H1 (cell line): ENCODE results near the gene PRKAR1B. TPM values are rescaled to one million over a fixed set of nuclear protein-coding genes. Genes with fewer than 3 reads are reported as not detected.

Source experiments
- CTCF ChIA-PET: fragments of 300-600 bp; sonication (Branson Sonifier 250); formaldehyde crosslinking; loops from one replicate; lab custom pipeline; 2021; ENCODE audit not compliant: partially characterized antibody; lab: Charles Lee
- POLR2A ChIA-PET: fragments of 300-600 bp; sonication (Branson Sonifier 250); formaldehyde crosslinking; loops from one replicate; lab custom pipeline; 2021; ENCODE audit warnings: inconsistent platforms; ENCODE audit not compliant: partially characterized antibody; lab: Charles Lee
- DNase-seq, 2 experiments: peaks; one replicate each; pipeline versions ENCODE4 v3.0.0 to v3.0.0-alpha.2; 2010 to 2022; ENCODE audit warnings: low spot score in 2 of 2, low read depth in 1 of 2, mixed read lengths in 1 of 2
- FAIRE-seq: peaks from 2 replicates; lab custom pipeline; 2011; peaks lifted over from hg19 to GRCh38; lab: Jason Lieb, UNC
- H2AFZ ChIP-seq: 2 replicates; pipeline ENCODE4 v1.8.1; 2012; ENCODE audit warnings: low read length, inconsistent platforms
- H2AK5ac ChIP-seq: 2 replicates; pipeline ENCODE4 v1.6.1; 2013; ENCODE audit warnings: low read depth, low read length
- H2BK120ac ChIP-seq: replicated peaks from 2 replicates; pipeline ENCODE3; 2013; ENCODE audit warnings: low read depth, low read length, inconsistent platforms
- H2BK12ac ChIP-seq: 2 replicates; pipeline ENCODE4 v1.6.1; 2013; ENCODE audit warnings: low read depth, low read length
- H2BK15ac ChIP-seq: 2 replicates; pipeline ENCODE4 v1.6.1; 2013; ENCODE audit warnings: low read length
- H2BK20ac ChIP-seq: 2 replicates; pipeline ENCODE4 v1.6.1; 2013; ENCODE audit warnings: low read length
- H2BK5ac ChIP-seq: 2 replicates; pipeline ENCODE4 v1.6.1; 2013; ENCODE audit warnings: low read depth, low read length
- H3K14ac ChIP-seq: 2 replicates; pipeline ENCODE4 v1.6.1; 2013; ENCODE audit warnings: inconsistent platforms; ENCODE audit not compliant: insufficient read length
- H3K18ac ChIP-seq: 2 replicates; pipeline ENCODE4 v1.6.1; 2013; ENCODE audit warnings: low read length; ENCODE audit errors: extremely low read depth
- H3K23ac ChIP-seq: 2 replicates; pipeline ENCODE4 v1.6.1; 2013; ENCODE audit warnings: inconsistent platforms; ENCODE audit not compliant: insufficient read length
- H3K23me2 ChIP-seq: 2 replicates; pipeline ENCODE4 v1.6.1; 2013; ENCODE audit warnings: low read depth, low read length
- H3K27ac ChIP-seq: 2 replicates; pipeline ENCODE4 v1.6.1; 2011; ENCODE audit warnings: low read depth, low read length, inconsistent platforms
- H3K27me3 ChIP-seq, 4 experiments: replicated peaks in 1 of 4; 1 replicate in 1 of 4; 2 replicates in 3 of 4; pipeline versions ENCODE4 v1.6.1 to v1.8.1; 2011 to 2013; ENCODE audit warnings: low read length in 3 of 4, mild to moderate bottlenecking in 3 of 4, inconsistent platforms in 2 of 4, mixed read lengths in 2 of 4, moderate library complexity in 1 of 4; ENCODE audit not compliant: control insufficient read depth in 3 of 4, insufficient read depth in 3 of 4; ENCODE audit errors: extremely low read depth in 1 of 4
- H3K36me3 ChIP-seq, 4 experiments: 2 replicates each; pipeline versions ENCODE4 v1.6.1 to v1.8.1; 2011 to 2013; ENCODE audit warnings: mild to moderate bottlenecking in 4 of 4, low read length in 3 of 4, moderate library complexity in 2 of 4, control low read depth in 1 of 4, inconsistent platforms in 1 of 4; ENCODE audit not compliant: insufficient read depth in 4 of 4, control insufficient read depth in 2 of 4
- H3K4ac ChIP-seq: replicated peaks from 2 replicates; pipeline ENCODE3; 2013; ENCODE audit warnings: low read length, low read depth, mixed read lengths, inconsistent platforms; ENCODE audit not compliant: insufficient read length
- H3K4me1 ChIP-seq, 4 experiments: replicated peaks in 1 of 4; 1 replicate in 1 of 4; 2 replicates in 3 of 4; pipeline versions ENCODE4 v1.6.1 to v1.8.1; 2011 to 2013; ENCODE audit warnings: low read length in 3 of 4, inconsistent platforms in 2 of 4, mixed read lengths in 1 of 4; ENCODE audit not compliant: insufficient read depth in 4 of 4, control insufficient read depth in 3 of 4
- H3K4me2 ChIP-seq, 2 experiments: 2 replicates each; pipeline versions ENCODE4 v1.6.1 to v1.8.1; 2011 to 2013; ENCODE audit warnings: low read depth in 2 of 2, low read length in 2 of 2, control low read depth in 1 of 2, inconsistent platforms in 1 of 2, mild to moderate bottlenecking in 1 of 2; ENCODE audit not compliant: insufficient read depth in 1 of 2
- H3K4me3 ChIP-seq, 4 experiments: fragments of 200-600, 300-600 bp in 1 of 4; sonication (generic), shearing (Covaris generic), sonication (Bioruptor Twin) in 1 of 4; 2 replicates each; pipeline versions ENCODE4 v1.5.1 to v1.8.1; 2011 to 2016; ENCODE audit warnings: low read length in 4 of 4, low read depth in 3 of 4, control low read depth in 2 of 4, inconsistent platforms in 2 of 4, mild to moderate bottlenecking in 2 of 4, mixed read lengths in 1 of 4, moderate library complexity in 1 of 4; ENCODE audit not compliant: insufficient read depth in 2 of 4; ENCODE audit errors: extremely low read depth in 1 of 4
- H3K56ac ChIP-seq: replicated peaks from 2 replicates; pipeline ENCODE3; 2013; ENCODE audit warnings: low read depth, mild to moderate bottlenecking, mixed read lengths, low read length, inconsistent platforms; ENCODE audit not compliant: insufficient read length
- H3K79me1 ChIP-seq: 2 replicates; pipeline ENCODE4 v1.6.1; 2013; ENCODE audit warnings: low read depth, low read length, control low read depth
- H3K79me2 ChIP-seq, 2 experiments: 2 replicates each; pipeline versions ENCODE4 v1.6.1 to v1.8.1; 2012 to 2013; ENCODE audit warnings: low read length in 2 of 2, mild to moderate bottlenecking in 2 of 2, inconsistent platforms in 1 of 2; ENCODE audit not compliant: insufficient read depth in 2 of 2, control insufficient read depth in 1 of 2
- H3K9ac ChIP-seq, 4 experiments: replicated peaks in 1 of 4; 1 replicate in 1 of 4; 2 replicates in 3 of 4; pipeline versions ENCODE4 v1.6.1 to v1.8.1; 2011 to 2013; ENCODE audit warnings: low read depth in 3 of 4, low read length in 3 of 4, control low read depth in 2 of 4, mild to moderate bottlenecking in 2 of 4, moderate library complexity in 2 of 4, inconsistent platforms in 1 of 4; ENCODE audit errors: extremely low read depth in 1 of 4
- H3K9me3 ChIP-seq, 2 experiments: 2 replicates each; pipeline versions ENCODE4 v1.6.1 to v1.8.1; 2012 to 2013; ENCODE audit warnings: mild to moderate bottlenecking in 2 of 2, moderate library complexity in 2 of 2, control low read depth in 1 of 2, inconsistent platforms in 1 of 2, low read depth in 1 of 2, low read length in 1 of 2, mixed read lengths in 1 of 2; ENCODE audit not compliant: insufficient read depth in 2 of 2
- H4K20me1 ChIP-seq, 2 experiments: replicated peaks in 1 of 2; 2 replicates each; pipeline versions ENCODE3 to v1.8.1; 2011 to 2013; ENCODE audit warnings: inconsistent platforms in 2 of 2, low read length in 2 of 2, mild to moderate bottlenecking in 1 of 2; ENCODE audit not compliant: insufficient read depth in 2 of 2, control insufficient read depth in 1 of 2
- H4K5ac ChIP-seq: 2 replicates; pipeline ENCODE4 v1.6.1; 2013; ENCODE audit warnings: low read length, low read depth, mixed read lengths, inconsistent platforms; ENCODE audit not compliant: insufficient read length
- H4K8ac ChIP-seq: 2 replicates; pipeline ENCODE4 v1.8.0; 2013; ENCODE audit warnings: mild to moderate bottlenecking, moderate library complexity, low read length, inconsistent platforms; ENCODE audit not compliant: insufficient read depth; ENCODE audit errors: extremely low read depth
- H4K91ac ChIP-seq: replicated peaks from 2 replicates; pipeline ENCODE3; 2013; ENCODE audit warnings: low read length, mixed read lengths, inconsistent platforms; ENCODE audit not compliant: insufficient read length
- BCL11A ChIP-seq, 2 experiments: IDR thresholded peaks; one replicate each; pipeline ENCODE4 v1.6.1; 2011; ENCODE audit warnings: low read depth in 2 of 2, low read length in 2 of 2, mild to moderate bottlenecking in 2 of 2
- CBX5 ChIP-seq: fragments of 300-800, 300-1000 bp; sonication (generic); IDR thresholded peaks from 2 replicates; pipeline ENCODE4 v1.7.1; 2016; ENCODE audit warnings: antibody characterized with exemption, low read length, low read depth
- CHD1 ChIP-seq: IDR thresholded peaks from 2 replicates; pipeline ENCODE4 v1.6.1; 2012; ENCODE audit warnings: low read depth, low read length, improper control_type of control experiment
- HDAC6 ChIP-seq: IDR thresholded peaks from one replicate; pipeline ENCODE4 v1.7.1; 2012; ENCODE audit warnings: low read depth, mild to moderate bottlenecking, inconsistent platforms, low read length, moderate library complexity
- KDM1A ChIP-seq: fragments of 200-600, 300-600 bp; sonication (generic); IDR thresholded peaks from 2 replicates; pipeline ENCODE4 v1.7.1; 2016; ENCODE audit warnings: mild to moderate bottlenecking, low read length, borderline replicate concordance
- RBBP5 ChIP-seq: IDR thresholded peaks from 2 replicates; pipeline ENCODE4 v1.7.1; 2012; ENCODE audit warnings: low read depth, mild to moderate bottlenecking, inconsistent platforms, low read length, moderate library complexity, borderline replicate concordance
- SIN3A ChIP-seq, 2 experiments: IDR thresholded peaks in 1 of 2; conservative IDR thresholded peaks in 1 of 2; 2 replicates each; pipeline ENCODE4 v1.6.1; 2011 to 2012; ENCODE audit warnings: low read length in 2 of 2, improper control_type of control experiment in 1 of 2, low read depth in 1 of 2, mild to moderate bottlenecking in 1 of 2
- TAF7 ChIP-seq: optimal IDR thresholded peaks from 2 replicates; pipeline ENCODE3; 2011; ENCODE audit warnings: low read depth, mild to moderate bottlenecking, inconsistent platforms, low read length, moderate library complexity, borderline replicate concordance
- TBP ChIP-seq: IDR thresholded peaks from 2 replicates; pipeline ENCODE4 v1.6.1; 2011; ENCODE audit warnings: low read depth, low read length, improper control_type of control experiment
- YY1 ChIP-seq: IDR thresholded peaks from 2 replicates; pipeline ENCODE4 v1.6.1; 2011; ENCODE audit warnings: low read depth, mild to moderate bottlenecking, low read length
- WGBS, 2 experiments: shearing (Covaris generic) in 1 of 2; methylation state at CpG; one replicate each; pipeline versions ENCODE4 v1.1.6 to v1.1.7; 2013 to 2015; ENCODE audit warnings: low lambda C conversion rate in 2 of 2, mixed read lengths in 2 of 2, inconsistent platforms in 1 of 2, low coverage in 1 of 2, missing lambda C conversion rate in 1 of 2; ENCODE audit not compliant: insufficient replicate concordance in 2 of 2, insufficient coverage in 1 of 2, insufficient read length in 1 of 2; ENCODE audit errors: extremely low coverage in 1 of 2, missing lambda C conversion rate in 1 of 2; 5-methylcytosine and 5-hydroxymethylcytosine counted together
- polyA plus RNA-seq, 7 experiments: library from polyadenylated mRNA; depleted of rRNA in 3 of 7; stranded (reverse) in 5 of 7; unstranded in 2 of 7; fragments of >200 nt in 5 of 7; fragments of 200-250 nt in 2 of 7; gene quantifications; 1 replicate in 5 of 7; 2 replicates in 1 of 7; 4 replicates in 1 of 7; pipeline versions ENCODE4 v1.2.1 to v1.2.3, GENCODE V29; 2011 to 2013; ENCODE audit warnings: missing spikeins in 2 of 7, mixed read lengths in 2 of 7
- total RNA-seq: library from RNA; stranded (reverse); fragmentation: NEBNext Ultra II Directional; extraction: Animal tissue kit (Norgen Biotek cat#: 25700); gene quantifications from 2 replicates; pipeline ENCODE4 v1.2.1, GENCODE V29; 2021

Gene PRKAR1B
- total and polyA plus RNA-seq, 2 of the 8 experiments (the other 6 are each of a cell fraction or from before 2014, with no cell fraction given): 12.3 to 55.7 TPM

- H3K23me2 ChIP-seq: no peaks in the 10 kb centered on the region
- H4K8ac ChIP-seq: no peak overlapping the region
- peaks cover 0 to 3% of the 10 kb centered on the region in 2 experiments; a peak in 1 of 4 replicates for H3K9me3 ChIP-seq
- H3K27ac ChIP-seq: no peak overlapping the region
- ChIA-PET POLR2A (no interaction called here), CTCF (interaction anchor here (0.6 kb wide), 1 partner anchor 204 kb away, joined by 3 read pairs; no protein-coding TSS in a partner anchor)
- no peak overlapping the region for H2BK20ac ChIP-seq
- no peaks in the 10 kb centered on the region for H3K4me1 ChIP-seq
- no peaks in the 10 kb centered on the region for H3K27me3 ChIP-seq
- H3K79me1 ChIP-seq: no peaks in the 10 kb centered on the region
- no peak overlapping the region for H2AFZ ChIP-seq
- no peak overlapping the region for H3K4me3 ChIP-seq
- H3K56ac ChIP-seq: no peak overlapping the region
- no peak overlapping the region for H3K18ac ChIP-seq
- no peak overlapping the region for H2BK15ac ChIP-seq
- DNase-seq: no peak
- 91% methylated on average over 26 of the region's 31 CpGs; no CpG with 5 or more reads in 1 of the 2 experiments for WGBS, 2 experiments
- no peak overlapping the region for H3K14ac ChIP-seq
- H3K23ac ChIP-seq: no peak overlapping the region
- no peaks in the 10 kb centered on the region for H3K79me2 ChIP-seq
- H4K91ac ChIP-seq: no peak overlapping the region
- H3K9ac ChIP-seq: no peak overlapping the region
- no peak overlapping the region for H2BK12ac ChIP-seq
- no peak overlapping the region for H2BK120ac ChIP-seq
- no peaks in the 10 kb centered on the region for H4K20me1 ChIP-seq
- no peak overlapping the region for H3K4ac ChIP-seq
- peaks cover 0 to 8% (median 0%) of the 10 kb centered on the region in 4 experiments; a peak in 1 of 8 replicates for H3K36me3 ChIP-seq
- H2AK5ac ChIP-seq: no peak overlapping the region
- no peak overlapping the region for H4K5ac ChIP-seq
- FAIRE-seq: no peak
- H3K4me2 ChIP-seq: no peak overlapping the region
- H2BK5ac ChIP-seq: no peak overlapping the region
- no peak for TF ChIP-seq KDM1A
- no peak for TF ChIP-seq HDAC6
- TF ChIP-seq TBP: no peak
- TF ChIP-seq TAF7: no peak
- no peak for TF ChIP-seq SIN3A (conservative IDR thresholded peaks at IDR 0.05 in 1 of 2, IDR thresholded peaks at IDR 0.05 in 1 of 2; ENCODE audit: low read depth in 1 of 2, low read length in 2 of 2)
- no peak for TF ChIP-seq CBX5
- no peak for TF ChIP-seq RBBP5
- TF ChIP-seq CHD1: no peak
- TF ChIP-seq BCL11A (IDR thresholded peaks at IDR 0.05; ENCODE audit: low read depth in 2 of 2, low read length in 2 of 2): no peak
- TF ChIP-seq YY1: no peak
Measured at GRCh38 chr7:549891-550625, 177.0 kb downstream of the PRKAR1B start.
